ENCODE results near the gene AFAP1. TPM values are rescaled to one million over a fixed set of nuclear protein-coding genes. Genes with fewer than 3 reads are reported as not detected.

Gene AFAP1
- total RNA-seq, 1 experiment from 2014 or later = 27.6 TPM

DNA sequence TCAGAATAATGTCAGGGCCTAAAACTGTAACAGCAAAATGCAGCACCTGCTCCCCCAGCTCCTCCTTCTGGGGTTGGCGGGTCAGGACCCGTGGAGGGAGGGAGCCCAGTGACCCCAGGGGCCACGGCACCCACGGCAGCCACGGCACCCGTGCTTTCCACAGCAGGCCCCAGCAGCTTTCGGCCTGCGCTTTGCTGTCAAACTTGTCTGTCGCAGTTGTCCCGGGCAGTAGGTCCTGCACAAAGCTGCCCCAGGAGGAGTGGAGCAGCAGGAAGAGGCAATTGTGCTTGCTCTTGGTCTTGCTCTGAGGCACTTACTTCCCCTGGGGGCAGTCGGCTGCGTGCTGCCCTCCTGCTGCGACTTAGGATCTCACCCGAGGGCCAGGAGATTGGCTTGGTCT, 183.6 kb downstream of the AFAP1 start:
- Mint-ChIP-seq H3K27ac (ENCODE audit: unreplicated experiment) (no peak overlapping the region), H3K36me3 (ENCODE audit: insufficient read depth, unreplicated experiment) (peaks cover 42% of the 10 kb centered on the region), H3K4me3 (ENCODE audit: unreplicated experiment) (no peak overlapping the region), H3K27me3 (ENCODE audit: insufficient read depth, unreplicated experiment) (no peaks in the 10 kb centered on the region), H3K4me1 (ENCODE audit: low read depth, unreplicated experiment) (peaks cover 6% of the 10 kb centered on the region), H3K9me3 (ENCODE audit: unreplicated experiment) (no peaks in the 10 kb centered on the region)
- Histone ChIP-seq H3K36me3 (ENCODE audit: control insufficient read depth, insufficient read depth, low read length) (no peaks in the 10 kb centered on the region; the same call in 1 of the 2 replicates), H3K9me3 (no peaks in the 10 kb centered on the region), H3K4me3 (ENCODE audit: low read depth, low read length) (no peak overlapping the region), H3K27me3 (replicated peaks; ENCODE audit: control insufficient read depth, insufficient read depth, low read length) (no peaks in the 10 kb centered on the region), H3K4me1 (peaks cover 18% of the 10 kb centered on the region)
- TF ChIP-seq, protein P1, sequence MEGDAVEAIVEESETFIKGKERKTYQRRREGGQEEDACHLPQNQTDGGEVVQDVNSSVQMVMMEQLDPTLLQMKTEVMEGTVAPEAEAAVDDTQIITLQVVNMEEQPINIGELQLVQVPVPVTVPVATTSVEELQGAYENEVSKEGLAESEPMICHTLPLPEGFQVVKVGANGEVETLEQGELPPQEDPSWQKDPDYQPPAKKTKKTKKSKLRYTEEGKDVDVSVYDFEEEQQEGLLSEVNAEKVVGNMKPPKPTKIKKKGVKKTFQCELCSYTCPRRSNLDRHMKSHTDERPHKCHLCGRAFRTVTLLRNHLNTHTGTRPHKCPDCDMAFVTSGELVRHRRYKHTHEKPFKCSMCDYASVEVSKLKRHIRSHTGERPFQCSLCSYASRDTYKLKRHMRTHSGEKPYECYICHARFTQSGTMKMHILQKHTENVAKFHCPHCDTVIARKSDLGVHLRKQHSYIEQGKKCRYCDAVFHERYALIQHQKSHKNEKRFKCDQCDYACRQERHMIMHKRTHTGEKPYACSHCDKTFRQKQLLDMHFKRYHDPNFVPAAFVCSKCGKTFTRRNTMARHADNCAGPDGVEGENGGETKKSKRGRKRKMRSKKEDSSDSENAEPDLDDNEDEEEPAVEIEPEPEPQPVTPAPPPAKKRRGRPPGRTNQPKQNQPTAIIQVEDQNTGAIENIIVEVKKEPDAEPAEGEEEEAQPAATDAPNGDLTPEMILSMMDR (IDR thresholded peaks at IDR 0.05; ENCODE audit: insufficient read depth in 1 of 2, low read depth in 1 of 2, low read length in 1 of 2, severe bottlenecking in 1 of 2, unreplicated experiment in 1 of 2) = no peak
- ChIA-PET CTCF (no interaction called here), POLR2A (no interaction called here)
- BruUV-seq (replicated peaks) = no TSS peak
- intact Hi-C loops (cut with micrococcal nuclease; ENCODE audit: unreplicated experiment) = no loop called here
- no peak for DNase-seq

DNA sequence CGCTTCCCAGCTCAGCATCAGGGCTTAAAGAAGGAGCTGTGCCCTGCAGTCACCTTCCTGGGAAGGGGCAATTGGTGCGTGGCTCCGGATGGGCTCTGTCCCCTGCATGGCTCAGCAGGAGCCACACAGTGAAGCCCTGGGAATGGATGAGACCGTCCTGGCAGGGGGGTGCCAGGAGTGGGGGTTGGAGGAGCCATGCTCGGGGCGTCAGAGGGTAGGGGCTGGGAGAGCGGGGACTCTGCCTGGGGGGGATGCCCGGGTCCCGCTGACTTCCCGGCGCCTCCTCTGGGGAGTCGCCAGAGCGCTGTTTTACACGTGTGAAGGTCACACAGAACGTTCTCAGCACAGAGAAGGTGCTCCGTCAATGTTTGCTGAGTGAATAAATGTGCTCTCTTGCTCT, 184.1 kb downstream of the AFAP1 start:
- POLR2A ChIA-PET = no interaction called here
- H3K36me3 Mint-ChIP-seq (ENCODE audit: insufficient read depth, unreplicated experiment) = peaks cover 40% of the 10 kb centered on the region
- no peak for DNase-seq
- Histone ChIP-seq H3K36me3 (ENCODE audit: control insufficient read depth, insufficient read depth, low read length) (no peaks in the 10 kb centered on the region; the same call in 1 of the 2 replicates), H3K4me3 (ENCODE audit: low read depth, low read length) (no peak overlapping the region), H3K27me3 (replicated peaks; ENCODE audit: control insufficient read depth, insufficient read depth, low read length) (no peaks in the 10 kb centered on the region), H3K4me1 (peaks cover 23% of the 10 kb centered on the region), H3K9me3 (no peaks in the 10 kb centered on the region)
- peaks cover 11% of the 10 kb centered on the region for H3K4me1 Mint-ChIP-seq (ENCODE audit: low read depth, unreplicated experiment)
- no peaks in the 10 kb centered on the region for H3K27me3 Mint-ChIP-seq (ENCODE audit: insufficient read depth, unreplicated experiment)
- no TSS peak for BruUV-seq (replicated peaks)
- CTCF ChIA-PET = no interaction called here
- TF ChIP-seq, protein P1 (IDR thresholded peaks at IDR 0.05; ENCODE audit: insufficient read depth in 1 of 2, low read depth in 1 of 2, low read length in 1 of 2, severe bottlenecking in 1 of 2, unreplicated experiment in 1 of 2) = no peak
- no peak overlapping the region for H3K4me3 Mint-ChIP-seq (ENCODE audit: unreplicated experiment)
- no peak overlapping the region for H3K27ac Mint-ChIP-seq (ENCODE audit: unreplicated experiment)
- intact Hi-C loops (cut with micrococcal nuclease; ENCODE audit: unreplicated experiment) = no loop called here
- H3K9me3 Mint-ChIP-seq (ENCODE audit: unreplicated experiment) = no peaks in the 10 kb centered on the region

DNA sequence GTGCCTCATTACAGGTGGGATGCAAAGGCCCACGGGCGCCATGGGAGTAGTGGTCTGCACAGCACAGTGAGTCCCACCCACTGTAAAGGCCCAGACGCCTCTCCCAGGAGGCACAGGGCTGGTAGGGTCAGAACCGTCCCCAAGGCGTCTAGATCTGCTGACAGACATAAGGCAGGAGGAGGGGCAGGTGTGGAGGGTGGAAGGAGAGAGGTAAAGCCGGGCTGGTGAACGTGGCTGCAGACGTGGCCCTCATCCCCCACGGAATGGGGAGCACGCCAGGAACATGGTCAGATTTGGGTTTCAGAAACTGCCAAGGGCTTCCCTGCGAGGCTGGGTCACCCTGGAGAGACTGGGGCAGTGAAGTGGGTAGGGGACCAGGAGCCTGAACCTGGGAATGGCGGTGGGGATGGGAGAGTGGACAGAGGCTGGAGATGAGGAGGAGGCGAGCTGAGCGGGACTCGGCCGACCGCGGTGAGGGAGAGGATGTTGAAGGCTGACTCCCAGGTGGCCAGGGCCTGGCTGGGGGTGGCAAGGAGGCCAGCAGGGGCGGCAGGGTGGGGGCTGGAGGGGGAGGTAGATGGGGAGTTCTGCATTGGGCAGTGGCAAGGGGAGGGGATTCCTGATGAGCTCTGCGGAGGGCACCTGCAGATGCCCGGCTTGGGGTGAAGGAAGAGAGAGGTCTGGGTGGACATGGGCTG, 184.9 kb downstream of the AFAP1 start:
- H3K27ac Mint-ChIP-seq (ENCODE audit: unreplicated experiment) = peak overlapping the region; percentile 62
- no peak for DNase-seq
- Histone ChIP-seq H3K36me3 (ENCODE audit: control insufficient read depth, insufficient read depth, low read length) (no peaks in the 10 kb centered on the region; the same call in 1 of the 2 replicates), H3K4me1 (peaks cover 31% of the 10 kb centered on the region), H3K9me3 (no peaks in the 10 kb centered on the region), H3K27me3 (replicated peaks; ENCODE audit: control insufficient read depth, insufficient read depth, low read length) (no peaks in the 10 kb centered on the region), H3K4me3 (ENCODE audit: low read depth, low read length) (no peak overlapping the region)
- no peaks in the 10 kb centered on the region for H3K27me3 Mint-ChIP-seq (ENCODE audit: insufficient read depth, unreplicated experiment)
- no TSS peak for BruUV-seq (replicated peaks)
- CTCF ChIA-PET = no interaction called here
- H3K4me3 Mint-ChIP-seq (ENCODE audit: unreplicated experiment) = no peak overlapping the region
- intact Hi-C loops (cut with micrococcal nuclease; ENCODE audit: unreplicated experiment) = no loop called here
- TF ChIP-seq, protein P1 (IDR thresholded peaks at IDR 0.05; ENCODE audit: insufficient read depth in 1 of 2, low read depth in 1 of 2, low read length in 1 of 2, severe bottlenecking in 1 of 2, unreplicated experiment in 1 of 2) = no peak
- POLR2A ChIA-PET = no interaction called here
- peaks cover 43% of the 10 kb centered on the region for H3K36me3 Mint-ChIP-seq (ENCODE audit: insufficient read depth, unreplicated experiment)
- H3K4me1 Mint-ChIP-seq (ENCODE audit: low read depth, unreplicated experiment) = peaks cover 20% of the 10 kb centered on the region
- no peaks in the 10 kb centered on the region for H3K9me3 Mint-ChIP-seq (ENCODE audit: unreplicated experiment)

Measured in Caco-2 (cell line).